HG03064 (cell line): ENCODE data around the gene POU6F2.

Experiments used
- ATAC-seq: cut with Tn5 transposase; IDR thresholded peaks from one replicate; pipeline ENCODE4 v1.9.1; 2021; ENCODE audit warnings: low read depth; ENCODE audit not compliant: unreplicated experiment

Gene POU6F2

DNA sequence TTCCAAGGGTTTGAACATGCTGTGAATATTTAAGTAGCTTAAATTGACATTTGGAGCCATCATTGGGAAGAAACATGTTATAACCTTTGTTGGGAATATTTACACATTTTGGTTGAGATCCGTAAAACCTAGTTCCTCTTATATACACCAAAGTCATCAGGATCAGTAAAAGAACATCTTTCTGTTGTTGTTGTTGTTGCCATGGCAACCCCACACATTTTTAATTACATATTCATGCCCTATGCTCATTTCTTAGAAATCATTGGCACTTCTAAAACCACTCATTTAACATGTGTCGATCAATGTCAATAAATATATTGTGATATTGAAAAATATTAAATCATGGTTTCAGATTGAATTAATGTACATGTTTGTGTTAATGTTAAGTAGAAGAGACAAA lies 122.6 kb downstream of the POU6F2 start:
- ATAC-seq = no peak

DNA sequence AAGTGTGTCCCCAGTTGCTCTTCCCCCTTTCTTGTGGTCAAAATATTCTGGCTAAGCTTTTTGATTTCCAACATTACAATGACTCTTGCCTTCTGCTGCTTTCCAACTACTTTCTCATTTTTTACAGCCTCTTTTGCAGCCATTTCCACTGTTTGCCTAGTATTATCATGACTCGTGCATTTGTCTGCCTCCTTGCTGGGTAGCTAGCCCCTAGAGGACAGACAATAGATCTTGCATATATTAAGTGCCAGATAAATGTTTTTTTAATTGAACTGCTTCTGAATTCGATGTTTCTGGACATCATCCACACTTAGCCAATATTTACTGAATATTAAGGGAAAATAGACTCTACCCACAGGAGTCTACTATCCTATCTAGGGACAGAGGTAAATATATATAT lies 124.5 kb downstream of the POU6F2 start:
- ATAC-seq = no peak

- no peak for ATAC-seq
These were observed 128.0 kb downstream of the POU6F2 start for GRCh38 chr7:39105720-39106119.

- no peak for ATAC-seq
These were observed 148.1 kb downstream of the POU6F2 start for GRCh38 chr7:39125846-39126245.

GRCh38 chr7:39127058-39127457 lies 149.3 kb downstream of the POU6F2 start:
- no peak for ATAC-seq

DNA sequence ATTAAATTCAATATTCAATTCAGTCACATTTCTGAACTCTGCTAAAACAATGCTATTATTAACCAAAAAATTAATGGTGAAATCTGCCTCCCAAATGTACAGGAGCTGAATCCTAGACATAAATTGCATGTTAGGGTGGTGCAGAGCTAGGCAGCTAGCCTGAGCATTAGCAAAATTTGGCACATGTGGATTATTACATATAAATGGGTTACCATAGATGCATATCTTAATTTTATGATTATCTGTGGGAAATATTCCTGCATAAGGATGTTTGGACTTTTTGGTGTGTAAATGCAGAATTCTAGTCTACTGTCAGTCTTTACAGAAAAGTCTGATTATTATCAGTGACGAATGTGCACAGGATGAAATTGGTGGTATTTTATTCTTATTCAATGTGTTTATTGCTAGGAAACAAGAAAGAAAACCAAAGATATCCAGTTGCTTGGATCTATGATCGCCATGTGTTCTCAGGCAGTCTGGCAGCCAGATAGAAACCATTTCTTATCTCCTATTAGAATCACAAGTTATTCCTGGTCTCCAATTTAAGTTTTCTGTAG lies 150.7 kb downstream of the POU6F2 start:
- no peak for ATAC-seq

- no peak for ATAC-seq
These were observed 152.6 kb downstream of the POU6F2 start for GRCh38 chr7:39130274-39130673.

GRCh38 chr7:39130857-39131526 lies 153.3 kb downstream of the POU6F2 start:
- no peak for ATAC-seq

DNA sequence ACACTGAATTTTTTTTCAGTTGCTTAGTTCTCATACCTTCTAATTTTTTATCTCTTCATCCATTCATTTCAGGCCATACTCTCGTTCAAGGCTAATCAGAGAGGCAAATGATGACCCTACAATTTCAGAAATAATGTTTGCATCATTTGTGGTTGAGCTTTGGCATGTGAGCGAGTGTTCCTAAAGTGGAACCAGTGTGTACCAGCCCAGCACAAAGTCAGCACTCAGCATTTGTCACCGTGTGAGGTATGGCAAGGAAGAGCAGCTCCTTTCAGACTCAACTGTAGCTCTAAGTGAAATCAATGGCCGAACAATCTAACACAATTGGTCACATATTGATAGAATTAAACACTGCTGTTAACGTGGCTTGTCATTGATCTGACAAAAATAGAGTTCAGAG lies 154.6 kb downstream of the POU6F2 start:
- no peak for ATAC-seq

DNA sequence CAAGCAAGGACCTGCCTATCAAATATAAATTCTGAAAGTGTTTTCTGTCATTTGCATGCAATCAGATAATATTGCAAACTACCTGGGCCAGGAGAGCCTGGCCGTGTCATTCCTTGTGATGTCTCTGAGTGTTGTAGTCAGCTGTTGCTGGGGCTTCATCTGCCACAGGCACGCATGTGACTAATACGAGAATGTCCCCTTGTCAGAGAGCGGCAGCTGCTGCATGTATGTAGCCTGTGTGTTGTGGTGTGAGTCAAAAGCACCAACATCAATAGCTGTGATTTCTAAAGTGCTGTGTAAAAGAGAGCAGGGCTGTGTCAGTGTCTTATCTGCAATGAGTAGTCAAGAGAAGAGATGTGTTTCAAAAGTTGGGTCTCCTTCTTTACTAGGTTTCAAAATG lies 155.4 kb downstream of the POU6F2 start:
- ATAC-seq = no peak

DNA sequence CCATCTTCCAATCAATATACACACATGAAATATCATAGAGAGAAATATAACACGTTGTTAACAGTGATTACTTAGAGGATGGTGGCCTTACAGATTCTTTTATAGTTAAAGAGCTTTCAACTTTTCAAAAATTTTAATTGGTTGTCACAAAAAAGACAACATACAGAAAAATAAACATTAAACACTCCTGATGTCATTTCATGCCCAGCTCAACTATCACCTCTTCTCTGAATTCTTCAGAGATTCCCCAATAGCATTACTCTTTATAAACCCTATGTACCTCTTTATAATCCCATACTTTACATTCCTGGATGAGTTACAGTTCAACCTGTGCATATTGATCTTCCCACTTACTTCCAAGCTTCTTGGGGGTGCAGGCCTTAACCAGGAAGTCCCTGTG lies 159.8 kb downstream of the POU6F2 start:
- no peak for ATAC-seq

- no peak for ATAC-seq
These were observed 165.0 kb downstream of the POU6F2 start for GRCh38 chr7:39142750-39143149.

- ATAC-seq = no peak
These were observed 166.7 kb downstream of the POU6F2 start for GRCh38 chr7:39144420-39144819.

- ATAC-seq = no peak
These were observed 167.6 kb downstream of the POU6F2 start for GRCh38 chr7:39145283-39145682.

- no peak for ATAC-seq
These were observed 168.2 kb downstream of the POU6F2 start for GRCh38 chr7:39145935-39146334.

DNA sequence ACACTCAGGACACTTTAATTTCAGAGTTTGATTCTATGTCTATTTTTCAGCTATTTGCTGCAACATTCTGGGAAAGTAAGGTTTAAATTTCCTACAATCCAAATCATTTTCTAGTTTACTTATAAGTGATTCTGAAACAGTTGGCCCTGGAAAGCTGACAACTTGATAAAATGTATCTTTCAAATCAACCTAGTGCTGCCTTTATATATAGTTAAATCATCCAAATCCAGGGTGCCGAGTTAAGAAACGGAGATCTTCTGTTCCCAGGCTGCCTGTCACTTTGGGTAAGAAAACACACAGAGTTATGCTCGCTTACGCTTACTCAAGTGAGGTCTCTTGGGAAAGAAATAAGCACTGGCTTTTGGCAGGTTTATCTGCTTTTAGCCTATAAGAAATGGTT lies 175.0 kb downstream of the POU6F2 start:
- ATAC-seq = no peak

GRCh38 chr7:39153113-39153512 lies 175.4 kb downstream of the POU6F2 start:
- no peak for ATAC-seq

DNA sequence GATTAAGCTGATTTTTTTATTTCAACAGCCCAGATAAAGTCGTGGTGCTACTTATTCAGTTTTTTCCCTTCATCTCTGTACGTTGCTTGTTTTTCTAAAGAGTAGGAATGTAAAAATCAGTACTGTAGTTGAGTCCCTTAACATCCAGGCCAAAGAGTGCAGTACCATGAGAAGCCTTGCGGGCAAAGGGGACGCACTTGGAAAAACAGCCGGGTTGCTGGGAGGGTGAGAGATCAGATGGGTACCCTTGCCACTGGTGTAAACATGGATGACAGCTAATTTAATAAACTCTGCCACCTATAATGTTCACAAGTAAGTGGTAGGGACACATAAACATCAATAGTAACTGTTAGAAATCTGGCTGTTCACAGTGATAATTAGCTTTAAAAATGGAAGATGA lies 175.9 kb downstream of the POU6F2 start:
- ATAC-seq = no peak

- ATAC-seq = no peak
These were observed 177.1 kb downstream of the POU6F2 start for GRCh38 chr7:39154815-39155214.

- ATAC-seq = no peak
These were observed 180.7 kb downstream of the POU6F2 start for GRCh38 chr7:39158367-39158766.

GRCh38 chr7:39161903-39162302 lies 184.2 kb downstream of the POU6F2 start:
- ATAC-seq = no peak

GRCh38 chr7:39164887-39165286 lies 187.2 kb downstream of the POU6F2 start:
- ATAC-seq = no peak
